CD4-positive, alpha-beta T cell treated with Interferon gamma for 1 hour (primary cell): ENCODE results near the gene ASIC3.

Source experiments
- DNase-seq: peaks from one replicate; pipeline ENCODE4 v3.0.0-alpha.2; 2020

ASIC3 gene

DNA sequence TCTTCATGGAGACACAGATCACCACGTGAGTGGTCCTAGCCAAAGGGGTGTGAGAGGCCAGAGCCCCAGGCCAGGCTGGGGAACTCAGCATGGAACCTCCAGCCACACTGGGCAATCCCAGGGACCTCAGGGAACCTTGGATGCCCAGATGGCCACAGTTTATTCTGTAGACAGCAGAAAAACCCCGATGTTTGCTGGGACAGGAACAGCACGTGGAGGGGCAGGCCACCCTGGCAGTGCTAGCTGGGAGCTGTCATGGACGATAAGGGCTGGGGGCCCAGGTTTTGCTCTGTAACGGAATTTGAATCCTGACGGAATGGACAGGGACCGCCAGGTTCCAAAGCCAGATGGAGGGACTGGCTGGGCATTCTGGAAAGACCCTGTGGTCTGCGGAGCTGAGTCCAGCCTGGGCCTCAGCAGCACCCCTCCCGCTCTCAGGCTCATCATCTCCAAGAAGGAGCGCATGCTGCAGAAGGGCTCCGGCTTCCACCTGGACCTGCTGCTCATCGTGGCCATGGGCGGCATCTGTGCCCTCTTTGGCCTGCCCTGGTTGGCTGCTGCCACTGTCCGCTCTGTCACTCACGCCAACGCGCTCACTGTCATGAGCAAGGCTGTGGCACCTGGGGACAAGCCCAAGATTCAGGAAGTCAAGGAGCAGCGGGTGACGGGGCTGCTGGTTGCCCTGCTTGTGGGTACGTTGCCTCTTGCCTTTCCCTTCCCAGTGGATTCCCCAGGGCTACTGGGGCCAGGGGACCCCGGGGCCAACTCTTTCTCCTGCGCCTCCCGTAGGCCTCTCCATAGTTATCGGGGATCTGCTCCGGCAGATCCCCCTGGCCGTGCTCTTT lies 26.7 kb downstream of the ASIC3 start:
- DNase-seq, result no peak

DNA sequence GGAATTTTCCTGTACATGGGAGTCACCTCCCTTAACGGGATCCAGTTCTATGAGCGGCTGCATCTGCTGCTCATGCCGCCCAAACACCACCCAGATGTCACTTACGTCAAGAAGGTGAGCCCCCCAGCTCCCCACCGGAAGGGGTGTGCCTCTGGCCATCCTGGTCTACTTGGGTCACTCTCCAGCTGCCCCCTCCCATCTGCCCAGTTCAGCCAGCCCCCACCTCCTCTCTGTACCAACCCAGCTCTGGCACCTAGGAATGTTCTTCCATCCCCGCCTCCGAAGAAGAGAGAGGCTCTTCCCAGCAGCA lies 27.3 kb downstream of the ASIC3 start:
- DNase-seq, result no peak

DNA sequence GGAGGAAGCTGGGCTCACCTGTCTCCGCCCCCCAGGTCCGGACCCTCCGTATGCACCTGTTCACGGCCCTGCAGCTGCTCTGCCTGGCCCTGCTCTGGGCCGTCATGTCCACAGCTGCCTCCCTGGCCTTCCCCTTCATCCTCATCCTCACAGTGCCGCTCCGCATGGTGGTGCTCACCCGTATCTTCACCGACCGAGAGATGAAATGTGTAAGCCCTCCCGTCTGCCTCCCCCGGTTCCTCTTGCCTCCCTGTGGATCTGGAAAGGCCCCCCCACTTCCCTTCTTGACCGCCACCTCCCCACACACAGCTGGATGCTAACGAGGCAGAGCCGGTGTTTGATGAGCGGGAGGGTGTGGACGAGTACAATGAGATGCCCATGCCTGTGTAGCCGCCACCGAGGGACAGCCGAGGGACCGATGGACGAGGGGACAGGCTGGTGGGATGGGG lies 27.7 kb downstream of the ASIC3 start:
- DNase-seq, result no peak

DNA sequence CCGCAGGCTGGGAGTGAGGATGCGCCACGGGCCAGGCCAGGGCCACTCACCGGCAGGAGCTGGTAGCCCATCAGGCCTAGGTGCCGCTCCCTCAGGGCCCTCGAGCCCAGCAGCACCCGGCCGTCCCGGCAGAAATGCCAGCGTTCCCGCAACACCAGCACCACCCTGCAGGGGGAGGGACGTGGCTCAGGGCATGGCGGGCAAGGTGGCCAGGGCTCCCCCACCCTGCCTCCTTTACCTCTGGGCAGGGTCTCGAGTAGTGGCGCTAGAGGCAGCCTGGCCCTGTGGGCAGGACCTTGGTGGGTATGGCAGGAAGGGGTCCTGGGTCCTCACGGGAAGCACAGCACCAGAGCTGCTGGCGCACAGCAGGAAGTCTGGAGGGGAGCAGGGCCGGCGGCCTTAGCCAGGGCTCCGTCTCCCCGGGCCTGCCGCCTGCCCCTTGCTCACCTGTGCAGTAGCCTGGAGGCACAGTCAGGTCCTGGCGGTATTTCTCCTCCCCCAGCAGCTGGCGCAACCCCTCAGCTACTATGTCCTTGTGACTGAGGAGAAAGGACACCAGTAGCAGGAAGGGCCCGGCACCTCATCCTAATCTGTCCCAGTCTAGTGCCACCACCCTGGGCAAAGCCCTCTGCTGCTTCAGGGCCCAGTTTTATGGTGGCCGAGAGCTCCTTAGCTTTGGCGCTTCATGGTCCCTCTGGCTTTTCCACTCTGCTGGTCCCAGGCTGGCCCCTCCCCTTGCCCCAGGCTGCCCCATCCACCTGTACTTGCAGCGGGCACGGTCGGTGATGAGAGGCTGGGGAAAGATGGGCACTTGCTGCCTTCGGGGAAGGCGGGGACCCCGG lies 28.8 kb downstream of the ASIC3 start:
- no peak for DNase-seq

DNA sequence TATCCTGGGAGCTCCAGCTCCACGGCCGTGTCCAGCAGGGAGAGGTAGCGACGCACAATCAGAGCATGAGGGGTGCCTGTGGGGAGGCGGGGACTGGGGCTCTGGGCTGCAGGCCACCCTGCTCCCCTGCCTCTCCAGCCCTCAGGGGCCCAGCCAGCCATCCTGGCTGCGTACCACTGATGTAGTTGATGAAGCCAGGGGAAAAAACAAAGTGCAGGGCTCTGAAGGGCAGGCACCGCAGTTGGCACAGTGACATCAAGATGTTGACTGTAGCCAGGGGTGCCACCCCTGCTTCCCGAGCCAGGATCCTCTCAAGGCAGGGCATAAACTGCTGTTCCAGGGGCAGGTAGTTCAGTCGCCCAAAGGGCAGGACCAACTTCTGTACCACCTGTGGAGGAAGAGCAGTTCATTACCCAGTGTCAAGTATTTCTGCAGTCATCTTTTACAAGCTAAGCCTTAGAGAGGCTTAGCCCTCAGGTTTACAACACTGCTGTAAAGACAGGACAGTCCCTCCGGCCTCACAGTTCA lies 29.4 kb downstream of the ASIC3 start:
- no peak for DNase-seq

DNA sequence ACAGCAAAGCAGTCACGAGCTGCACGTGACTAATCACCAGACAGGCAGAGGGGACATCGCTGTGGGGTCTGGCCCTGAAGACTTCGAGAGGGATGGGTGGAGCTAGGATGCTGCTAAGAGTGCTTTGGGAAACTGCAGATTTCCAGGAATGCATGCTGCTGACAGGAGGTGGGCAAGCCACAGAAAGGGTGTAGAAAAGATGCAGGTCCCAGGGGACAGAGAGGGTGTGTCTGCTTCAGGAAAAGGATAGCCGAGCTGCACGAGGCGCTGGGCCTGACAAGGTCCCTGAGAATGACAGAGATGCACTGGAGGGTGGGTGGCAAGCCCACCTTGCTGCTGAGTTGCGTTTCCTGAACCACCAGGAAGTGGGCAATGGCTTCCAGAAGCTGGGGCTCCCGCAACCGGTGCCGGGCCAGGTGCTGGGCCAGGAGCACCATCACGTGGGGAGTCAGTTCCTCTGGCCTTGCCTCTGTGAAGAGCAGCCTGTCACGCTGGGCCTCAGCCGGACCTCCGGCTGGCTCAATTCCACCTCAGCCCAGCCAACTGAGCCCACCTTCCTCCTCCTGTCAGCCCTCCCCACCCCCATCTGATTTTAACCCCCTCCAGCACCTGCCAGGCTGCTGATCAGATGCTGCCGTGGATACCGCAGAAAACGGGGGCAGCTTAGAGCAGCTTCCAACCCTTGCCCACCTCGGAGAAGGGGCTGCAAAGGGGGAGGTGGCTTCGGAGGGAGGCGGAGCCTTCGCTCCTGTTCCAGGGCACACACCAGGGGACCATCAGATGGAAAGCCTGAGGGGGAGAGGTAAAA lies 30.1 kb downstream of the ASIC3 start:
- DNase-seq, result no peak

- DNase-seq, result no peak
These were observed 31.0 kb downstream of the ASIC3 start for GRCh38 chr7:151079199-151079910.

DNA sequence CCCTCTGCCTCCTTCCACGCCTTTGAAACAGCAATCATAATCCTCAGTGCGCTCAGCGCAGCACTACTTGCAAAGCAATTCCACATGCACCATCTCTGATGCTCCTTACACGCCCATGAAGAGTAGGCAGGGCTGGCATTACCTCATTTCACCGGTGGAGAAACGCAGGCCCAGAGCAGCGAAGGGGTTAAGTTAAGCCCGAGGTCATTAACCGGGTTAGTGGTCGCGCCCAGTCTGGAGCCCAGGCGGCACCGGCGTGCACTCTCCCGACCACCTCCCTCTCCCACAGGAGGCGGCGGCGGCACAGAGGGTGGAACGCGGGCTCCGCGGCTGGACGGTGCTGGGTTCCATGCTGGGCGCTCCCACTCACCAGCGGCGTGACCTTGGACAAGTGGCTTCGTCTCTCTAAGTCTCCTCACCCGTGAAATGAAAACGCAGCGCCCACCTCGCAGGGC lies 31.8 kb downstream of the ASIC3 start:
- no peak for DNase-seq

- peak; percentile 89 for DNase-seq
These were observed 32.3 kb downstream of the ASIC3 start, which contains the start of gene FASTK for GRCh38 chr7:151080522-151081169. FASTK (minus strand) TSS chr7:151080809; CDS start chr7:151080766, 43 bp downstream.

DNA sequence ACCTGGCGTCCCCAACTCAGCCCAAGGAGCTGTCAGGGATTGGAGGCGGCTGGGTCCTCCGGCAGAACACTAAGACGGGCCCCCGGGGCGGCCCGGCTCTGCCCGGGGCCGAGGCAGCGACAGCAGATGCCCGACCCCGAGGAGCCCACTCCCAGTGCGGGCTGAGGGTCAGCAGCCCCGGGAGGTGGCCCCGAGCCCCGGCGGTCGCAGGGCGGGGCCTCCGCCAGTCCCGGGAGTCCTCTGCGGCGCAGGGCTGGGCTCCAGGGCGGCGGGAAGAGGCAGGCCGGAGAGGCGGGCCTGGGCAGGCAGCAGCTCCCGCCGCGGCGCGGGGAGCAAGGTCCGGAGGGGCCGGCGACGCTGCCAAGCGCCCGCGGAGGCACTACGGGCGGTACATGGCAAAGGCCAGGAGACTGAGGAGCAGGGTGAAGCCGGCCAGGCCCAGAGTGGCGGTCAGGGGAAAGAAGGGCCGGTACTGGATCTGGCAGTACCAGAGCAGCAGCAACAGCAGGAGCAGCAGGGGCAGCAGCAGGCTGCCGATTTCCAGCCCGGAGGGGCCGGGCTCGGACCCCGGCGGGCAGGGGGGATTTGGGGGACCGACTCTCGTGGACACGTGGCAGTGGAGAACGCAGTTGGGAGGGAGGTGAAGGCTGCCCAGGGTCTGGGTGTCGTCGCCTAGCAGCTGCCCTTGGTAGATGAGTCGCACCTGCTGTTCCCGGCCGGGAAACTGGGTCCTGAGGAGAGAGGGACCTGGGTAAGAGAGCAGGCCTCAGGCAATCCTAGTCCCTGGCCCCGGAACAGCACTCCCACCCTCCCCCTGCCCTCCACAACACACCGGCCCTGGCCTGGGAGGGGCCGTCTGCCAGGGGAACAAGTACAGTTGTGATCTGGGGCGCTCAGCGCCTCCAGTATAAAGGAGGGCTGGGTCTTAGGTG lies 33.1 kb downstream of the ASIC3 start:
- DNase-seq, result no peak

DNA sequence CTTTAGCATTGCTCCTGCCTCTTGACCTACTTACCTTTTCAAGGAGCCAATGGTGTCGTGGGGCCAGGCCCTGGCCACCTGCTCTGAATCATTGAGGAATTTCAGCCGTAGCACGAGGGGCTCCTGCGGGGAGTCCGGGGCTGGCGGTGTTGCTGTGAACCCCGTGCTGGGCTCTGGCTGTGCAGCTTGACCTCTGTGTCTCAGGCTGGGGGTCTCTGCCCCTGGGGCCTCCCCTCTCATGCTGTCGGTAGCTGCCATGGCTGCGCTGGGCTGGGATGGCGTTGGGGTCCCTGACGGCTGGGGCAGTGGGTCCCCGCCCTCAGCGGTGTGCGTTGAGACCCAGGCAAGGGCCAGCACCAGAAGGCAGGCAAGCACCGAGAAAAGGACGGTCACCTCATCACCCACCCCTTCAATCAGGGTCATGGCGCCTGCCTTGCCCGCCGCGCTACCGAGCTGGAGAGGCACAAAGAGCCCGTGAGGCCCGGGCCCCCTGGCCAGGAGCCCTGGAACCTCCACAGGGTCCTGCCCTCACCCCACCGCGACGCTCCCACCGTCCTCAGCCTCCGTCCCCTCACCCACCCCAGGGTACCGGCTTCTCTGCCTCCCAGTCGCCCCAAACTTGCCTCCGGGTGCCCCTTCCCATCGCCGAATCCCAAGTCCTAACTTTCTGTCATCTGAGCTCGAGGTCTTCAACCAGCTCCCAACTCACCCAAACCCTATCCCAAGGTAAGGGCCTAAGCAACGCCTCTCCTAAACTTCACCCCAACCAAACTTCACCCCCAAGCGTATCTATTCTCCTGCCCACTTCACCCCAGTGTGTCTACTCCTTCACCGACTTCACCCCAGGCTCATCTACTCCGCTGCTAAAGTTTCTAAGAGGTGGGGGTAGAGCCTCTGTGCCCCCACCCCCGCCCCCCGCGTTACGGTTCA lies 34.1 kb downstream of the ASIC3 start:
- no peak for DNase-seq

- peak; percentile 88 for DNase-seq
These were observed 34.9 kb downstream of the ASIC3 start, which contains the start of gene TMUB1 for GRCh38 chr7:151083071-151083823. TMUB1 (minus strand) TSS chr7:151083493; CDS start chr7:151082563, 930 bp downstream.

GRCh38 chr7:151083824-151084160 lies 35.5 kb downstream of the ASIC3 start:
- no peak for DNase-seq

DNA sequence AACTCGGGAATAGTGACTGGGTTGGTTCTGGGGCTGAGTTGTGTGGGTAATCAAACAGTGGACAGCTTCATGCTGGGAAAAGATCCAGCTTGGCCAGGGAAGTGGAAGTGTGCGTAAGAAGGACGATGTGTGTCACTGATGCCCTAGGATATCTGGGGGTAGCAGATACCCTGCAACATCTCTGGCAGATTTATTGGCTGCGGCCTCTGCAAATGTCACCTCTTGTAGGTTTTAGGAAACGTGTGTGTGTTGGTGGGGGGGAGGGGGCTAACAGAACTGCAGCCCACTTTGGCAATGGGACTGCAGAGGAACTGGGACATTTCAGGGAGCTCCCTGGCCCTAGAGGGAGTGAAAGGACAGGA lies 37.0 kb downstream of the ASIC3 start:
- DNase-seq, result no peak

GRCh38 chr7:151085691-151086620 lies 37.6 kb downstream of the ASIC3 start, which contains the start of gene AGAP3:
AGAP3 (plus strand) TSS chr7:151086475; CDS start chr7:151086742, 267 bp downstream.
- DNase-seq, result peak; percentile 60

DNA sequence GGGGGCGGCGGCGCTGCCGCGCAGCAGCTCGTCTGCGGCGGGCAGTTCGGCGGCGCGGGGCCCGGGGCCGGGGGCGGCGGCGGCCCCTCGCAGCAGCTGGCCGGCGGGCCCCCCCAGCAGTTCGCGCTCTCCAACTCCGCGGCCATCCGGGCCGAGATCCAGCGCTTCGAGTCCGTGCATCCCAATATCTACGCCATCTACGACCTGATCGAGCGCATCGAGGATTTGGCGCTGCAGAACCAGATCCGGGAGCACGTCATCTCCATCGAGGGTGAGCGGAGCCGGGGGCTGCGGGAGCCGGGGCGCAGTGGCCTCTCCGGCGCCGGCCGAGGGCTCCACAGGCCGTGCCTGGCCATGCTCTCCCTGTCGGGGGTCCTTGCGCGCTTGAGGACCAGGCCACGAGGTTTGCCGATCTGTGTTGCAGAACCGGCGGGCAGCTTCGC lies 38.5 kb downstream of the ASIC3 start:
- DNase-seq, result no peak
